OCI-LY7 (cell line): ENCODE results near the gene CPNE5. TPM values are rescaled to one million over a fixed set of nuclear protein-coding genes. Genes with fewer than 3 reads are reported as not detected.

ENCODE experiments used
- BruUV-seq: library from RNA; stranded (reverse); fragments of 400-500 nt; replicated peaks from 2 replicates; lab custom pipeline; 2021; lab: Mats Ljungman, UMichigan
- CTCF ChIA-PET: fragments of 300-600 bp; sonication (Branson Sonifier 250); formaldehyde crosslinking; loops from one replicate; lab custom pipeline; 2022; ENCODE audit warnings: antibody characterized with exemption; ENCODE audit not compliant: unreplicated experiment; lab: Charles Lee
- POLR2A ChIA-PET: fragments of 300-600 bp; sonication (Branson Sonifier 250); formaldehyde crosslinking; loops from one replicate; lab custom pipeline; 2022; ENCODE audit warnings: antibody characterized with exemption; lab: Charles Lee
- DNase-seq: peaks from one replicate; pipeline ENCODE4 v3.0.0-alpha.2; 2015; ENCODE audit warnings: low spot score
- H2AFZ ChIP-seq: fragments of 200-600 bp; sonication (generic), shearing (Covaris generic); 2 replicates; pipeline ENCODE4 v1.6.1; 2014; ENCODE audit warnings: mild to moderate bottlenecking, antibody characterized with exemption, low read length, moderate library complexity
- H3K27ac ChIP-seq: fragments of 200-600 bp; sonication (generic); 2 replicates; pipeline ENCODE4 v1.5.1; 2014; ENCODE audit warnings: mixed run types, low read depth, mild to moderate bottlenecking, moderate library complexity, low read length, inconsistent platforms; ENCODE audit not compliant: poor library complexity, severe bottlenecking
- H3K36me3 ChIP-seq: fragments of 200-600 bp; sonication (generic); 2 replicates; pipeline ENCODE4 v1.6.1; 2014; ENCODE audit warnings: mild to moderate bottlenecking, antibody characterized with exemption, low read length, moderate library complexity, mixed read lengths; ENCODE audit not compliant: insufficient read depth
- H3K4me1 ChIP-seq: fragments of 200-600 bp; sonication (generic); 2 replicates; pipeline ENCODE4 v1.5.1; 2014; ENCODE audit warnings: mild to moderate bottlenecking, low read length; ENCODE audit not compliant: insufficient read depth, poor library complexity, severe bottlenecking
- H3K4me2 ChIP-seq: fragments of 200-600 bp; sonication (generic); 2 replicates; pipeline ENCODE4 v1.6.1; 2014; ENCODE audit warnings: mild to moderate bottlenecking, low read length
- H3K4me3 ChIP-seq: fragments of 200-600 bp; sonication (generic); 2 replicates; pipeline ENCODE4 v1.5.1; 2014; ENCODE audit warnings: mild to moderate bottlenecking, low read depth, low read length; ENCODE audit not compliant: poor library complexity, severe bottlenecking
- H3K79me2 ChIP-seq: fragments of 200-600 bp; sonication (generic); 2 replicates; pipeline ENCODE4 v1.6.1; 2016; ENCODE audit warnings: low read depth, mild to moderate bottlenecking, low read length, moderate library complexity, mixed read lengths; ENCODE audit not compliant: insufficient read depth
- H3K9me2 ChIP-seq: fragments of 200-600 bp; sonication (generic); 2 replicates; pipeline ENCODE4 v1.6.1; 2016; ENCODE audit warnings: mild to moderate bottlenecking, low read length, mixed read lengths; ENCODE audit not compliant: insufficient read depth
- H3K9me3 ChIP-seq: fragments of 200-600 bp; sonication (generic); 2 replicates; pipeline ENCODE4 v1.6.1; 2014; ENCODE audit warnings: mild to moderate bottlenecking, mixed run types, low read length, mixed read lengths
- H4K20me1 ChIP-seq: fragments of 200-600 bp; sonication (generic); 2 replicates; pipeline ENCODE4 v1.6.1; 2014; ENCODE audit warnings: mild to moderate bottlenecking, antibody characterized with exemption, low read length, moderate library complexity, mixed read lengths; ENCODE audit not compliant: insufficient read depth
- EZH2phosphoT487 ChIP-seq: fragments of 200-600 bp; sonication (generic); IDR thresholded peaks from 2 replicates; pipeline ENCODE4 v1.6.1; 2018; ENCODE audit warnings: low read depth, borderline replicate concordance, mild to moderate bottlenecking, mixed run types, antibody characterized with exemption, low read length, moderate library complexity, mixed read lengths
- intact Hi-C: fragments of 100-400 bp; cut with micrococcal nuclease; formaldehyde crosslinking; loops from one replicate; pipeline ENCODE4 v1.10.0; 2022; ENCODE audit not compliant: unreplicated experiment
- total RNA-seq, 2 experiments: library from RNA; depleted of rRNA in 1 of 2; stranded (reverse); fragments of >200 nt in 1 of 2; shearing (Covaris generic) in 1 of 2; gene quantifications; 2 replicates each; pipeline ENCODE4 v1.2.3, GENCODE V29; 2014 to 2022
- TF ChIP-seq, protein P1 (sequence below): fragments of 200-600 bp; sonication (generic); conservative IDR thresholded peaks from 2 replicates; pipeline ENCODE4 v1.5.1; 2014; ENCODE audit warnings: mild to moderate bottlenecking, antibody characterized with exemption, low read length, moderate library complexity, mixed read lengths

Gene CPNE5
- total RNA-seq, 2 experiments from 2014 or later: 37.7 to 89.8 TPM

DNA sequence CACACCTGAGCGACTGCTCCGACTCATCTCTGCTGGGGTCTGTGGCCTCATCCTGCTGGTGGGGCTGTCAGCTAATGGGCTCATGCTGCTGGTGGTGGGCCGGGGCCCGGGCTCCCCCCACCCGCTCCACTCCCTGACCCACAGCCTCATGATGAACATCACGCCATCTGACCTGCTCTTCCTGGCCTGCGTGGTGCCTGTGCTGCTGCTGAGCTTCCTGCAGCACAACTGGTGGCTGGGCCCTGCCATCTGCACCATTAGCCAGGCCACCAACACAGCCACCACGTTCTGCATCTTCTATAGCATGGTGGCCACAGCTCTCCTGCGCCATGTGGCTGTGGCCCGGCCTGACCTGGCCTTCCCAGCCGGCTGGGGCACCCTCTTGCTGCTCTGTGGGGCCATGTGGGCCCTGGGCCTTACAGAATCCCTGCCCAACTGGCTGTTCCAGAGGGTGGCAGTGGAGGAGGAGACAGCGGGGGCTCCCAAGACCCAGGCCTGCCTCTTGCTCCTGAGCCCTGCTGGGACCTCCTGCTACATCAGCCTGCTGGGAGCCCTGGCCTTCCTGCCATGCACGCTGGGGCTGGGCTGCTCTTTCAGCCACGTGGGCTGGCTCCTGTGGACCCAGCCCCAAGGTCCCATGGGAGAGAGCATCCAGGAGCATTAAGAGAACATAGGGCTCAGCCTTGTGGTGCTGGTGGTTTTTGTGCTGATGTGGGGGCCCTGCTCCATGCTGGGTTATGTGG lies 102.0 kb downstream of the CPNE5 start:
- Histone ChIP-seq H3K9me3 (no peaks in the 10 kb centered on the region), H3K27ac (no peak overlapping the region), H2AFZ (no peak overlapping the region), H3K4me3 (no peak overlapping the region), H3K9me2 (no peaks in the 10 kb centered on the region), H4K20me1 (no peaks in the 10 kb centered on the region), H3K79me2 (no peaks in the 10 kb centered on the region), H3K4me2 (no peak overlapping the region), H3K36me3 (no peaks in the 10 kb centered on the region), H3K4me1 (no peaks in the 10 kb centered on the region)
- intact Hi-C loops: no loop called here
- DNase-seq: no peak
- no TSS peak for BruUV-seq
- ChIA-PET POLR2A (no interaction called here), CTCF (no interaction called here)
- TF ChIP-seq, protein P1, sequence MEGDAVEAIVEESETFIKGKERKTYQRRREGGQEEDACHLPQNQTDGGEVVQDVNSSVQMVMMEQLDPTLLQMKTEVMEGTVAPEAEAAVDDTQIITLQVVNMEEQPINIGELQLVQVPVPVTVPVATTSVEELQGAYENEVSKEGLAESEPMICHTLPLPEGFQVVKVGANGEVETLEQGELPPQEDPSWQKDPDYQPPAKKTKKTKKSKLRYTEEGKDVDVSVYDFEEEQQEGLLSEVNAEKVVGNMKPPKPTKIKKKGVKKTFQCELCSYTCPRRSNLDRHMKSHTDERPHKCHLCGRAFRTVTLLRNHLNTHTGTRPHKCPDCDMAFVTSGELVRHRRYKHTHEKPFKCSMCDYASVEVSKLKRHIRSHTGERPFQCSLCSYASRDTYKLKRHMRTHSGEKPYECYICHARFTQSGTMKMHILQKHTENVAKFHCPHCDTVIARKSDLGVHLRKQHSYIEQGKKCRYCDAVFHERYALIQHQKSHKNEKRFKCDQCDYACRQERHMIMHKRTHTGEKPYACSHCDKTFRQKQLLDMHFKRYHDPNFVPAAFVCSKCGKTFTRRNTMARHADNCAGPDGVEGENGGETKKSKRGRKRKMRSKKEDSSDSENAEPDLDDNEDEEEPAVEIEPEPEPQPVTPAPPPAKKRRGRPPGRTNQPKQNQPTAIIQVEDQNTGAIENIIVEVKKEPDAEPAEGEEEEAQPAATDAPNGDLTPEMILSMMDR: no peak
- no peak for TF ChIP-seq EZH2phosphoT487

DNA sequence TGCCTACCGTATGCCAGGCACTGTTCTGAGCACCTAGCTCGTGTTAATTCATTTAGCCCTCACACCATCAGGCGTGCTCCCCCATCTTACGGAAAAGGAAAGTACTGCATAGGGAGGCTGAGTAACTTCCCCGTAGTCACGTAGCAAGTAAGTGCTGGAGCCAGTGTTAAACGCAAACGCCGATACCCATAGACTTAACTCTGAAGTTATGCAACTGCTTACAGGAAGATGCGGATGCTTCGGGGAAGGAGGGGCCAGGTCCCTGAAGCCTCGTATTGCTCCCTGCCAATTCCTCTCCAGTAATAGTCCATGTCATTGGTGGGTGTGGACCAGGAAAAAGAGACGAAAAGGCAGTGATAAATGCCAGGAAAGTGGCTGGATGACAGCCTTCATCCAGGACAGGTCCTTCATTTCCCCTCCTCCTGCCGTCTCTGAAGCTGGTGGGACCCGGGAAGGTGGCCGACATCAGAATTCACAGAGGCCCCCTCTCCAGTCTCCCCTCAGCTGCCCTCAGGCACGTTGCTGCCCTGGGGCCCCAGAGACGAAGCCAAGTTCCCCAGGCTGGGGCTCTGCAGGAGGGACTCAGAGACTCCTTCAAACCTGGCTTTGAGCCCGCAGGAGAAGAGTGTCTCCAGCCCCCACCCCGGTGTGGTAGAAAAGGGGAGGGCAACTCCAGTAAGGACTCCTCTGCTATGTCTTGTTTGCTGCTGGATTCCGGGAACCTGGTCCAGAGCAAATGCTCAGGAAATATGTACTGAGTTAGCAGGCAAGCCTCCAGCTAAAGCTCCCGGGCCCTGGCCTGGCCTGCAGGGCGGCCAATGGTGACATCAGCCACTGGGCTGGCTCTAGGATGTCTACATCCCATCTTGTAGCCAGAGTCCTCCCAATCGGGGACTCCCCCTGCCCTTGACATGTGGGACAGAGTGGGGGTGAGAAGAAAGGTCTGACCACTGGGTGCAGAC lies 103.9 kb downstream of the CPNE5 start:
- H3K9me3 ChIP-seq: no peaks in the 10 kb centered on the region
- H2AFZ ChIP-seq: no peak overlapping the region
- DNase-seq: no peak
- no peaks in the 10 kb centered on the region for H3K79me2 ChIP-seq
- H3K4me2 ChIP-seq: no peak overlapping the region
- H3K4me1 ChIP-seq: no peaks in the 10 kb centered on the region
- intact Hi-C loops: no loop called here
- BruUV-seq: no TSS peak
- ChIA-PET POLR2A (no interaction called here), CTCF (interaction anchor here (1.6 kb wide), 1 partner anchor 23 kb away, joined by 8 read pairs; no protein-coding TSS in a partner anchor)
- H4K20me1 ChIP-seq: no peaks in the 10 kb centered on the region
- no peak overlapping the region for H3K27ac ChIP-seq
- TF ChIP-seq EZH2phosphoT487: no peak
- TF ChIP-seq, protein P1: no peak
- H3K36me3 ChIP-seq: no peaks in the 10 kb centered on the region
- no peaks in the 10 kb centered on the region for H3K9me2 ChIP-seq
- H3K4me3 ChIP-seq: no peak overlapping the region
